ENCODE measurements around the gene TMEM108.
"Not testable (repeated sequence)": the region's sequence is repeated elsewhere in the genome, so short reads cannot be mapped to it uniquely, and the experiment has no call there.

TMEM108 gene

DNA sequence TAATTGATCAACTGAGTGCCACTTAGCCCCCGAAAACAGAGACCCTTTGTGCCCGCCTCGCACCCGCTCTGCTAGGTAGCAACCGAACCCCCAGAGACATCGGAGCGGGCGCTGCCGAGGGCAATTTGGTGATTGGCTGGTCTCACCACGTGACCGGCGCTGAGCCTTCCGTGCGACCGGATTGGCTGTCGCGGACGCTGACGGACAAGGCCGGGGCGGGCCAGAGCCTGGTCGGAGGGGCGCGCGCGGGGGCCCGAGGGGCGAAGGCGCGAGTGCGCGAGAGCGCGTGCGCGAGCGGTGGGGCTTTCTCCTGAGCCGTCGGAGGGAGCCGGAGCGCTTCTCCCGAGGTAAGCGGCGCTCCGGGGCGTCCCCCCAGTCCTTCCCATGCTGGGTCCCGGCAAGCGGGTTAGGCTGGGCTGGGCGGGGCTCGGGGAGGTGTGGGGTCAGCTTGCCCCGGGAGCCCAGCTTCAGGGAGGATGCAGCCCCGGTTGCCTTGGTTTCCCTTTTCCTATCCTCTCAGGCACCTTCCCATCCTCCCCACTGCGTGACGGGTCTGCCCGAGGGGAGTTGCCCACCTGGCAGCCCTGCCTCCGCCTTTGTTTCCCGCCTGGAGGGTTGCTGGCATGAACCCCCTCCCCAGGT is at the start of gene TMEM108:
Gene TMEM108 (plus strand): TSS at position 303 of the 642 bp plus-strand sequence.
- Histone ChIP-seq H3K4me3 (replicated peaks; ENCODE audit: low read depth, low read length) (no peak within 1 kb of the TSS), H3K36me3 (ENCODE audit: control insufficient read depth, insufficient read depth, low read length) (no peaks in the 10 kb centered on the region), H3K27me3 (replicated peaks; ENCODE audit: control insufficient read depth, insufficient read depth, low read length) (peaks cover 2% of the 10 kb centered on the region)
- TF ChIP-seq CTCF (IDR thresholded peaks at IDR 0.05; ENCODE audit: insufficient read depth, low read length, poor library complexity, severe bottlenecking), result no peak
- no peak for DNase-seq (ENCODE audit: extremely low read depth, insufficient read length)

GRCh38 chr3:132995971-132996370 is 42.2 kb upstream of the TMEM108 start:
- H3K36me3 ChIP-seq (ENCODE audit: control insufficient read depth, insufficient read depth, low read length), result no peaks in the 10 kb centered on the region
- DNase-seq (ENCODE audit: extremely low read depth, insufficient read length), result no peak
- TF ChIP-seq CTCF (IDR thresholded peaks at IDR 0.05; ENCODE audit: insufficient read depth, low read length, poor library complexity, severe bottlenecking), result no peak
- H3K4me3 ChIP-seq (replicated peaks; ENCODE audit: low read depth, low read length), result no peak overlapping the region
- no peaks in the 10 kb centered on the region for H3K27me3 ChIP-seq (replicated peaks; ENCODE audit: control insufficient read depth, insufficient read depth, low read length)

- Histone ChIP-seq H3K27me3 (replicated peaks; ENCODE audit: control insufficient read depth, insufficient read depth, low read length) (no peaks in the 10 kb centered on the region), H3K4me3 (replicated peaks; ENCODE audit: low read depth, low read length) (no peak overlapping the region), H3K36me3 (ENCODE audit: control insufficient read depth, insufficient read depth, low read length) (no peaks in the 10 kb centered on the region)
- TF ChIP-seq CTCF (IDR thresholded peaks at IDR 0.05; ENCODE audit: insufficient read depth, low read length, poor library complexity, severe bottlenecking), result no peak
- no peak for DNase-seq (ENCODE audit: extremely low read depth, insufficient read length)
Observed at GRCh38 chr3:132997404-132998185, 40.6 kb upstream of the TMEM108 start.

- H3K4me3 ChIP-seq (replicated peaks; ENCODE audit: low read depth, low read length); DNase-seq (ENCODE audit: extremely low read depth, insufficient read length); H3K27me3 ChIP-seq (replicated peaks; ENCODE audit: control insufficient read depth, insufficient read depth, low read length): not testable (repeated sequence)
Observed at GRCh38 chr3:133005032-133005431, 33.2 kb upstream of the TMEM108 start.

GRCh38 chr3:133007601-133008000 is 30.6 kb upstream of the TMEM108 start:
- TF ChIP-seq CTCF (IDR thresholded peaks at IDR 0.05; ENCODE audit: insufficient read depth, low read length, poor library complexity, severe bottlenecking), result no peak
- no peak overlapping the region for H3K4me3 ChIP-seq (replicated peaks; ENCODE audit: low read depth, low read length)
- no peaks in the 10 kb centered on the region for H3K27me3 ChIP-seq (replicated peaks; ENCODE audit: control insufficient read depth, insufficient read depth, low read length)
- DNase-seq (ENCODE audit: extremely low read depth, insufficient read length), result no peak
- H3K36me3 ChIP-seq (ENCODE audit: control insufficient read depth, insufficient read depth, low read length), result no peaks in the 10 kb centered on the region

More at GRCh38 chr3:133005032-133005431, 33.2 kb upstream of the TMEM108 start:
- not testable (repeated sequence) for H3K36me3 ChIP-seq (ENCODE audit: control insufficient read depth, insufficient read depth, low read length)

- Histone ChIP-seq H3K4me3 (replicated peaks; ENCODE audit: low read depth, low read length) (no peak overlapping the region), H3K27me3 (replicated peaks; ENCODE audit: control insufficient read depth, insufficient read depth, low read length) (no peaks in the 10 kb centered on the region), H3K36me3 (ENCODE audit: control insufficient read depth, insufficient read depth, low read length) (no peaks in the 10 kb centered on the region)
- DNase-seq (ENCODE audit: extremely low read depth, insufficient read length), result no peak
- no peak for TF ChIP-seq CTCF (IDR thresholded peaks at IDR 0.05; ENCODE audit: insufficient read depth, low read length, poor library complexity, severe bottlenecking)
Observed at GRCh38 chr3:133014325-133014724, 23.9 kb upstream of the TMEM108 start.

DNA sequence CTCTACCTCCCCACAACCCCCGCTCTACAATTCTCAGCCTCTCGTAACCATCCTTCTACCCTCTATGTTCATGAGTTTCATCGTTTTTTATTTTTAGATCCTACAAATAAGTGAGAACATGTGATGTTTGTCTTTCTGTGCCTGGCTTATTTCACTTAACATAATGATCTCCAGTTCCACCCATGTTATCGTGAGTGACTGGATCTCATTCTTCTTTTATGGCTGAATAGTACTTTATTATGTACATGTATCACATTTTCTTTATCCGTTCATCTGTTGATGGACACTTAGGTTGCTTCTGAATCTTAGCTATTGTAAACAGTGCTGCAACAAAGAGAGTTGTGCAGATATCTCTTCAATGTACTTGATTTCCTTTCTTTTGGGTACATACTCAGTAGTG is 22.6 kb upstream of the TMEM108 start:
- H3K4me3 ChIP-seq (replicated peaks; ENCODE audit: low read depth, low read length); H3K36me3 ChIP-seq (ENCODE audit: control insufficient read depth, insufficient read depth, low read length); DNase-seq (ENCODE audit: extremely low read depth, insufficient read length); H3K27me3 ChIP-seq (replicated peaks; ENCODE audit: control insufficient read depth, insufficient read depth, low read length): not testable (repeated sequence)

Measured in GM06990 (cell line).